Stimulated activated CD4-positive, alpha-beta T cell treated with anti-CD3 and anti-CD28 coated beads, Interleukin-12 subunit alpha, Interleukin-12 subunit beta, amount 100 ng/mL, for 48 hours (primary cell): ENCODE measurements around the gene HMGXB3.

ENCODE experiments used
- DNase-seq, 3 donors: peaks; one replicate each; pipeline ENCODE4 v3.0.0-alpha.2; 2020; ENCODE audit warnings: low read depth in 2 of 3, low spot score in 1 of 3

The HMGXB3 gene

GRCh38 chr5:150067405-150067960 lies 66.9 kb downstream of the HMGXB3 start:
- DNase-seq, result no peak

GRCh38 chr5:150068071-150068470 lies 67.5 kb downstream of the HMGXB3 start:
- DNase-seq, result no peak

GRCh38 chr5:150068472-150068871 lies 67.9 kb downstream of the HMGXB3 start:
- no peak for DNase-seq

- no peak for DNase-seq
Observed at GRCh38 chr5:150068961-150069645, 68.6 kb downstream of the HMGXB3 start.

GRCh38 chr5:150069672-150070627 lies 69.4 kb downstream of the HMGXB3 start:
- DNase-seq, result no peak

- no peak for DNase-seq
Observed at GRCh38 chr5:150070821-150071220, 70.3 kb downstream of the HMGXB3 start.

- no peak for DNase-seq
Observed at GRCh38 chr5:150073086-150073625, 72.6 kb downstream of the HMGXB3 start.

GRCh38 chr5:150073677-150074076 lies 73.1 kb downstream of the HMGXB3 start:
- no peak for DNase-seq

- DNase-seq, result no peak
Observed at GRCh38 chr5:150075233-150075632, 74.7 kb downstream of the HMGXB3 start.

- DNase-seq, result no peak
Observed at GRCh38 chr5:150075806-150076205, 75.3 kb downstream of the HMGXB3 start.

- no peak for DNase-seq
Observed at GRCh38 chr5:150077060-150077459, 76.5 kb downstream of the HMGXB3 start.

GRCh38 chr5:150077996-150078801 lies 77.7 kb downstream of the HMGXB3 start:
- no peak for DNase-seq

- no peak for DNase-seq
Observed at GRCh38 chr5:150078802-150079689, 78.5 kb downstream of the HMGXB3 start.

GRCh38 chr5:150079909-150080461 lies 79.4 kb downstream of the HMGXB3 start:
- no peak for DNase-seq

- no peak for DNase-seq
Observed at GRCh38 chr5:150080696-150081435, 80.3 kb downstream of the HMGXB3 start.

- DNase-seq, result no peak
Observed at GRCh38 chr5:150081541-150082283, 81.2 kb downstream of the HMGXB3 start.

GRCh38 chr5:150082374-150082773 lies 81.8 kb downstream of the HMGXB3 start:
- DNase-seq, result no peak

- no peak for DNase-seq
Observed at GRCh38 chr5:150082889-150083288, 82.3 kb downstream of the HMGXB3 start.
